Measurements from ENCODE around the gene HNRNPF.

The HNRNPF gene

GRCh38 chr10:43370671-43371215, 38.2 kb downstream of the HNRNPF start:
- no peak for TF ChIP-seq CTCF (IDR thresholded peaks at IDR 0.05; ENCODE audit: low read depth, low read length)
- Histone ChIP-seq H3K27me3 (no peaks in the 10 kb centered on the region), H3K4me1 (no peaks in the 10 kb centered on the region), H3K9me3 (no peaks in the 10 kb centered on the region), H3K36me3 (no peaks in the 10 kb centered on the region), H3K4me3 (ENCODE audit: low read depth, low read length) (no peak overlapping the region)
- no peak for DNase-seq

- TF ChIP-seq CTCF (IDR thresholded peaks at IDR 0.05; ENCODE audit: low read depth, low read length) = no peak
- H3K36me3 ChIP-seq = no peaks in the 10 kb centered on the region
- H3K9me3 ChIP-seq = no peaks in the 10 kb centered on the region
- no peaks in the 10 kb centered on the region for H3K27me3 ChIP-seq
- no peak for DNase-seq
- no peak overlapping the region for H3K4me3 ChIP-seq (ENCODE audit: low read depth, low read length)
- no peaks in the 10 kb centered on the region for H3K4me1 ChIP-seq
Observed at GRCh38 chr10:43369921-43370320, 39.1 kb downstream of the HNRNPF start.

- no peak for TF ChIP-seq CTCF (IDR thresholded peaks at IDR 0.05; ENCODE audit: low read depth, low read length)
- no peaks in the 10 kb centered on the region for H3K27me3 ChIP-seq
Observed at GRCh38 chr10:43365001-43365400, 44.0 kb downstream of the HNRNPF start.

GRCh38 chr10:43362191-43362839, 46.7 kb downstream of the HNRNPF start:
- Histone ChIP-seq H3K36me3 (no peaks in the 10 kb centered on the region), H3K9me3 (no peaks in the 10 kb centered on the region), H3K4me3 (ENCODE audit: low read depth, low read length) (peak overlapping the region; percentile 69), H3K27me3 (no peaks in the 10 kb centered on the region), H3K4me1 (no peaks in the 10 kb centered on the region)
- peak; percentile 59 for TF ChIP-seq CTCF (IDR thresholded peaks at IDR 0.05; ENCODE audit: low read depth, low read length)
- peak; percentile 96 for DNase-seq

More at GRCh38 chr10:43365001-43365400, 44.0 kb downstream of the HNRNPF start:
- Histone ChIP-seq H3K36me3 (no peaks in the 10 kb centered on the region), H3K4me3 (ENCODE audit: low read depth, low read length) (no peak overlapping the region), H3K9me3 (no peaks in the 10 kb centered on the region), H3K4me1 (no peaks in the 10 kb centered on the region)
- no peak for DNase-seq

- no peaks in the 10 kb centered on the region for H3K36me3 ChIP-seq
- no peak for TF ChIP-seq CTCF (IDR thresholded peaks at IDR 0.05; ENCODE audit: low read depth, low read length)
- no peak for DNase-seq
- no peaks in the 10 kb centered on the region for H3K27me3 ChIP-seq
- no peaks in the 10 kb centered on the region for H3K4me1 ChIP-seq
- H3K4me3 ChIP-seq (ENCODE audit: low read depth, low read length) = peak overlapping the region; percentile 69
- H3K9me3 ChIP-seq = no peaks in the 10 kb centered on the region
Observed at GRCh38 chr10:43361547-43362190, 47.3 kb downstream of the HNRNPF start.

GRCh38 chr10:43360086-43360485, 48.9 kb downstream of the HNRNPF start:
- Histone ChIP-seq H3K4me3 (ENCODE audit: low read depth, low read length) (no peak overlapping the region), H3K4me1 (no peaks in the 10 kb centered on the region), H3K27me3 (no peaks in the 10 kb centered on the region), H3K36me3 (no peaks in the 10 kb centered on the region), H3K9me3 (no peaks in the 10 kb centered on the region)
- TF ChIP-seq CTCF (IDR thresholded peaks at IDR 0.05; ENCODE audit: low read depth, low read length) = no peak
- DNase-seq = no peak
